MG63 (cell line): Measurements from ENCODE around the gene HADHA. TPM values are rescaled to one million over a fixed set of nuclear protein-coding genes. Genes with fewer than 3 reads are reported as not detected.

Experiments used
- DNase-seq: peaks from one replicate; pipeline ENCODE4 v3.0.0-alpha.2; 2020
- H3K27me3 ChIP-seq: fragments of 250-450 bp; sonication (Bioruptor Pico); 2 replicates; pipeline ENCODE4 v1.5.1; 2020; ENCODE audit warnings: mild to moderate bottlenecking, moderate library complexity
- H3K36me3 ChIP-seq: fragments of 250-450 bp; sonication (Bioruptor Pico); 2 replicates; pipeline ENCODE4 v1.5.1; 2020; ENCODE audit warnings: mild to moderate bottlenecking, moderate library complexity
- H3K4me3 ChIP-seq: fragments of 250-450 bp; sonication (Bioruptor Pico); 2 replicates; pipeline ENCODE4 v1.5.1; 2020; ENCODE audit warnings: mild to moderate bottlenecking, moderate library complexity
- H3K9me3 ChIP-seq: fragments of 250-450 bp; sonication (Bioruptor Pico); 2 replicates; pipeline ENCODE4 v1.5.1; 2020; ENCODE audit warnings: mild to moderate bottlenecking, moderate library complexity
- total RNA-seq: library from RNA; depleted of rRNA; stranded (reverse); fragments of >200 nt; shearing (Covaris generic); gene quantifications from 2 replicates; pipeline ENCODE4 v1.2.3, GENCODE V29; 2014; ENCODE audit warnings: low replicate concordance

Gene HADHA
- total RNA-seq, 1 experiment from 2014 or later: 141 TPM

DNA sequence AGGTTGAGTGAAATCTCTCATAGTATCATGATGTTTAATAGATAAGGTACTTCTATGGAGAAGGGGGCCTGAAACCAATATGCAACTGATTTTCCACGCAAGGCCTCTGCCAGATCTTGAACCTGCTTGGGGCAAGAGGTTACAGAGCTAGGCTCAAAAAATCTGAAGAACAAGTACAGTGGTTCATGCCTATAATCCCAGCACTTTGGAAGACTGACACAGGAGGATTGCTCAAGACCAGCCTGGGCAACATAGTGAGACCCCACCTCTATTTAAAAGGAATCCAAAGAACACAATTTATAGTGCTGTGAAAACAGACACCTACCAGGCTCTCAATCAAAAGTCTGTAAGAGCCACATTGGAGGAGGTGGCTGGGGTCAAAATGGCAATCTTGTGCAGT lies 28.6 kb downstream of the HADHA start:
- Histone ChIP-seq H3K9me3 (peaks cover 13% of the 10 kb centered on the region), H3K36me3 (peaks cover 79% of the 10 kb centered on the region), H3K4me3 (no peak overlapping the region), H3K27me3 (no peaks in the 10 kb centered on the region)
- DNase-seq: no peak

DNA sequence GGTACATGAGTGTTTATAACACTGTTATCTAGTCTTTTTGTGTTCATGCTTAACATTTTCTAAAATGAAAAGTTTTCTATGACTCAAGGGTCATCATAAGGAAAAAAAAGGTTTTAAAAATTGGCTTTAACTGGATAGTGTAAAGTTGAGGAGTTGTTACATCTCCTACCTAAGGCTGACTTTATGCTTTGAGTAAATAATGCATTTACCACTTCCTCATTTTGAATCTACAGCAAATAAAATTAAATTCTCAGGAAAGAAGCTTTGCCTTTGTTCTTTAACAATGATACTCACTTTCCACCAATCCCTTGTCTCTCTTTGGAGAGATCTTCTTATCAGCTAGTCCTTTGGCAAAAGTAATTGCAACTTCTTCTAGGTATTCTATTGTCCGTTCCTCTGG lies 29.7 kb downstream of the HADHA start:
- H3K27me3 ChIP-seq: no peaks in the 10 kb centered on the region
- no peak overlapping the region for H3K4me3 ChIP-seq
- H3K36me3 ChIP-seq: peaks cover 75% of the 10 kb centered on the region
- H3K9me3 ChIP-seq: peaks cover 13% of the 10 kb centered on the region
- DNase-seq: no peak

DNA sequence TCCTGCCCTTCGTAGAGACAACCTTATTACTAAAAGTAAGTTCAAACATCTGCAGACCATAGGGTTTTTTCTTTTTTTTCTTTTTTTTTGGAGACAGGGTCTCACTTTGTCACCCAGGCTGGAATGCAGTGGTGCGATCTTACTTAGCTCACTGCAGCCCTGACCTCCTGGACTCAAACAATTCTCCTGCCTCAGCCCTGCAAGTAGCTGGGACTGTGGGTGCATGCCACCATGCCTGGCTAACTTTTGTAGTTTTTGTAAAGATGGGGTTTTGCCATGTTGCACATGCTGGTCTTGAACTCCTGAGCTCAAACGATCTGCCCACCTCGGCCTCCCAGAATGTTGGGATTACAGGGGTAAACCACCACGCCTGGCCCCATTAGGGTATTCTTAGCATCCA lies 32.4 kb downstream of the HADHA start:
- peaks cover 70% of the 10 kb centered on the region for H3K36me3 ChIP-seq
- no peaks in the 10 kb centered on the region for H3K9me3 ChIP-seq
- DNase-seq: no peak
- H3K27me3 ChIP-seq: no peaks in the 10 kb centered on the region
- H3K4me3 ChIP-seq: no peak overlapping the region

- Histone ChIP-seq H3K9me3 (no peaks in the 10 kb centered on the region), H3K36me3 (peaks cover 66% of the 10 kb centered on the region), H3K27me3 (no peaks in the 10 kb centered on the region), H3K4me3 (no peak overlapping the region)
- no peak for DNase-seq
These were observed 40.5 kb downstream of the HADHA start for GRCh38 chr2:26203906-26204305.

GRCh38 chr2:26202981-26203490 lies 41.4 kb downstream of the HADHA start:
- DNase-seq: no peak
- Histone ChIP-seq H3K36me3 (peaks cover 60% of the 10 kb centered on the region), H3K9me3 (no peaks in the 10 kb centered on the region), H3K4me3 (no peak overlapping the region), H3K27me3 (no peaks in the 10 kb centered on the region)

- no peaks in the 10 kb centered on the region for H3K27me3 ChIP-seq
- H3K9me3 ChIP-seq: no peaks in the 10 kb centered on the region
- H3K4me3 ChIP-seq: no peak overlapping the region
- peaks cover 82% of the 10 kb centered on the region for H3K36me3 ChIP-seq
- DNase-seq: no peak
These were observed 46.9 kb downstream of the HADHA start for GRCh38 chr2:26197516-26197915.

GRCh38 chr2:26196683-26197418 lies 47.6 kb downstream of the HADHA start:
- no peak overlapping the region for H3K4me3 ChIP-seq
- H3K36me3 ChIP-seq: peaks cover 77% of the 10 kb centered on the region
- DNase-seq: no peak
- H3K27me3 ChIP-seq: no peaks in the 10 kb centered on the region
- no peaks in the 10 kb centered on the region for H3K9me3 ChIP-seq

DNA sequence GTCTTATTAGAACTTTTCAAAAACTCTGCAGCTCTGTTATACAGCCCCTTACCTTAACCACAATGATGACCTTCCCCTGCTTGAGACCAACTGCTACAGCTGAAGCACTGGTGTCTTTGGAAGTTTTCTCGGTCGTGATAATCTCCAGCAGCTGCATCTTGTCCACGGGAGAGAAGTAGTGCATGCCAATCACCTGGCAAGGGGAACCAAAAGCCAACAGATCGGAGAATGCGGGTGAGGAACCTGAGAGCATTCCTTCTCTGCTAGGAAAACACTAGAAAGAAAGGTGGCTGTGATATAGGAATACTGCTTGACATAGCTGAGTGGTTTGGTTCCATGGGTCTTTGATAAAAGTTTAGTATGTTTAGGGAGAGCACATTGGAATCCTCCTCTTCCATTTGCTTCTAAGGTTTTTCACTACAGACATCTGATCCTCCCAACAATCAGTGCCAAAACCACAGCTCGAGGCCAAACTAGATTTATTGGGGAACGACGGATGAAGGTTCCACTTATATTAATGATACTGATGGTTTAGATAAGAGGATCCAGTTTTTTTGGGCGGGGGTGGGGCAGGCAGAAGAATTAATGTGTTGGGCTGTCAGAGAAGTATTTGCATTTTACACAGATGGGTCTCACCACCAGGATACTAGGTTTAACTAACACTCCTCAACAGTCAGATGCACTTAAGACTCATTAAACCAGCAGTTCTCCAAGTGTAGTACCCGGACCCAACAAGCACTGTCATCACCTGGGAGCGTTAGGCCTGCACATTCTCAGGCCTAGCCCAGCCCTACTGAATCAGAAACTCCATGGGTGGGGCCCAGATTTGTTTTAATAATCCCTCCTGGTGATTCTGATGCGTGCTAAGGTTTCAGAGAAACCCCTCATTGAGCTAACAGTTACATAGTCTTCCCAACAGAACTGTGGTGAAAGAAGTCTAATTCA lies 49.1 kb downstream of the HADHA start:
- Histone ChIP-seq H3K36me3 (peaks cover 70% of the 10 kb centered on the region), H3K4me3 (no peak overlapping the region), H3K27me3 (no peaks in the 10 kb centered on the region), H3K9me3 (no peaks in the 10 kb centered on the region)
- DNase-seq: no peak

- DNase-seq: no peak
- Histone ChIP-seq H3K9me3 (no peaks in the 10 kb centered on the region), H3K36me3 (peaks cover 55% of the 10 kb centered on the region), H3K4me3 (no peak overlapping the region), H3K27me3 (no peaks in the 10 kb centered on the region)
These were observed 50.7 kb downstream of the HADHA start for GRCh38 chr2:26193578-26194231.

GRCh38 chr2:26191316-26192159 lies 52.9 kb downstream of the HADHA start:
- Histone ChIP-seq H3K9me3 (no peaks in the 10 kb centered on the region), H3K36me3 (peaks cover 39% of the 10 kb centered on the region), H3K4me3 (no peak overlapping the region), H3K27me3 (no peaks in the 10 kb centered on the region)
- DNase-seq: no peak

DNA sequence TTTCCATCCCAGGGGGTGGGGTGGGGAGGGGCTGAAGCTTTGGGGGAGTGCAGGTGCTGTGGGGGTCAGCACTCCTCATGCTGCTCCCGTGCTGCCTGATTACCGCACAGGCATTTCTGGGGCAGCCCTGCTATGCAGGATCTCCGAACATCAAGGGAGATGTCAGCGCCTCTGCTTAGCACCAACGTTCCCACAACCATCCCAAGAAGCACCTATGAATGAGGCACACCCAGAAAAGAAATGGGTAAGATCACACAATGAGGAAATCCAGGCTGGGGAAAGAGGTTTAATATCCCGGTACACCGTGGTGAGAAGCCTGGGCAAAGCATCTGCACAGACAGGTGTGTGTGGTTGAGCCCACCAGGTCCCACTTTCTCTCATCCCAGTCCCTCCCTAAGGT lies 54.1 kb downstream of the HADHA start:
- DNase-seq: no peak
- H3K4me3 ChIP-seq: no peak overlapping the region
- no peaks in the 10 kb centered on the region for H3K27me3 ChIP-seq
- peaks cover 27% of the 10 kb centered on the region for H3K36me3 ChIP-seq
- H3K9me3 ChIP-seq: no peaks in the 10 kb centered on the region

GRCh38 chr2:26189751-26190150 lies 54.7 kb downstream of the HADHA start:
- H3K4me3 ChIP-seq: no peak overlapping the region
- DNase-seq: no peak
- H3K27me3 ChIP-seq: no peaks in the 10 kb centered on the region
- H3K36me3 ChIP-seq: peaks cover 21% of the 10 kb centered on the region
- H3K9me3 ChIP-seq: no peaks in the 10 kb centered on the region

GRCh38 chr2:26189123-26189522 lies 55.3 kb downstream of the HADHA start:
- no peak overlapping the region for H3K4me3 ChIP-seq

DNA sequence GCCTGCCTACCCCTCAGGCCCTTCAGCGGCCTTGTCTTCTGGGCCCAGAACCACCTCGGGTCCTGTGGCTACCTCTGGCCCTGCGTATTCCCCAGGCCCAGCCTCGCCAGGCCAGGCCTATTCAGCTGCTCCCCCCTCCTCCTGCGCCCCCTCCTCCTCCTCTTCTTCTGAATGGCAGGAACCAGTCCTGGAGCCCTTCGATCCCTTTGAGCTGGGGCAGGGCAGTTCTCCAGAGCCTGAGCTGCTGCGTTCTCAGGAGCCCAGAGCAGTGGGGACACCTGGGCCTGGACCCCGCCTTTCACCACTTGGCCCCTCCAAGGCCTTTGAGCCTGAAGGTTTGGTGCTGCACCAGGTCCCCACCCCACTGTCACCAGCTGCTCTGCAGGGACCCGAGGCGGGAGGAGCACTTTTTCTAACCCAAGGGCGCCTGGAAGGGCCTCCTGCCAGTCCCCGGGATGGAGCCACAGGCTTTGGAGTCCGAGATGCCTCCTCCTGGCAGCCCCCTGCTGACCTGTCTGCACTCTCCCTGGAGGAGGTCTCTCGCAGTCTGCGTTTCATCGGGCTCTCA lies 56.8 kb downstream of the HADHA start:
- Histone ChIP-seq H3K4me3 (no peak overlapping the region), H3K27me3 (no peaks in the 10 kb centered on the region), H3K36me3 (peaks cover 2% of the 10 kb centered on the region; the same call in 1 of the 2 replicates), H3K9me3 (no peaks in the 10 kb centered on the region)
- DNase-seq: no peak

More at GRCh38 chr2:26189123-26189522, 55.3 kb downstream of the HADHA start:
- DNase-seq: no peak
- H3K9me3 ChIP-seq: no peaks in the 10 kb centered on the region
- peaks cover 15% of the 10 kb centered on the region for H3K36me3 ChIP-seq
- no peaks in the 10 kb centered on the region for H3K27me3 ChIP-seq

DNA sequence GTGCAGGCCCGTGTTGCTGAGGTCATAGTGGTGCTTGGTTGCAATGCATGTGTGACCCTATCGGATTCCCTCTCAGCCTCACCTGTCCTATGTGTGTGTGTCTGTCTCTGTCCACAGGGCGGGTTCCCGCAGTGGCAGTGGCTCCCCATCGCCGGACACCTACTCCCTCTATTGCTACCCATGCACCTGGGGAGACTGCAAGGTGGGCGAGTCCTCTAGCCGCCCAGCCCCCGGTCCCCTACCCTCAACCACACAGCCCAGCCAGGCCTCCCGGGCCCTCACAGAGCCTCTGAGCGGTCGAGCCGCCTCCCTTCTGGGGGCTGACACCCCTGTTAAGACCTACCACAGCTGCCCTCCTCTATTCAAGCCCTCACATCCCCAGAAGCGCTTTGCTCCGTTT lies 57.3 kb downstream of the HADHA start:
- Histone ChIP-seq H3K4me3 (no peak overlapping the region), H3K36me3 (peaks cover 2% of the 10 kb centered on the region; the same call in 1 of the 2 replicates), H3K9me3 (no peaks in the 10 kb centered on the region), H3K27me3 (no peaks in the 10 kb centered on the region)
- no peak for DNase-seq
